Measurements from ENCODE around the gene RNF157. TPM values are rescaled to one million over a fixed set of nuclear protein-coding genes. Genes with fewer than 3 reads are reported as not detected.

RNF157 gene
- total and polyA plus RNA-seq, 9 of the 15 experiments (the other 6 are each of a cell fraction or from before 2014, with no cell fraction given): 8.1 to 31.7 (median 20.8) TPM

- intact Hi-C loops (cut with micrococcal nuclease) (no loop called here), in situ Hi-C loops (cut with MboI) (no loop called here)
- WGBS (ENCODE audit: insufficient coverage, low coverage, missing lambda C conversion rate): 89% methylated on average over 10 of the region's 10 CpGs
- no peaks in the 10 kb centered on the region for H4K20me1 ChIP-seq (replicated peaks; ENCODE audit: control insufficient read depth, insufficient read depth, low read length)
- H3K36me3 ChIP-seq (ENCODE audit: control insufficient read depth, insufficient read depth, low read length): peaks cover 54% of the 10 kb centered on the region
- TF ChIP-seq EP400 (IDR thresholded peaks at IDR 0.05) (no peak), CSDE1 (IDR thresholded peaks at IDR 0.05) (no peak), ZNF518B (CRISPR knock-in tag; IDR thresholded peaks at IDR 0.05) (no peak), MXI1 (IDR thresholded peaks at IDR 0.05; ENCODE audit: low read depth, low read length) (no peak), RB1 (IDR thresholded peaks at IDR 0.05; ENCODE audit: low read depth) (no peak), MAFF (IDR thresholded peaks at IDR 0.05; ENCODE audit: low read length) (no peak), TRIM24 (IDR thresholded peaks at IDR 0.05) (no peak), PTTG1 (tag; IDR thresholded peaks at IDR 0.05; ENCODE audit: low read depth) (no peak), ESRRA (IDR thresholded peaks at IDR 0.05; ENCODE audit: borderline replicate concordance, low read depth) (no peak), TAF1 (IDR thresholded peaks at IDR 0.05; ENCODE audit: control insufficient read depth, extremely low read depth, insufficient read depth, low read length, severe bottlenecking) (no peak), CHD1 (IDR thresholded peaks at IDR 0.05; ENCODE audit: low read length) (no peak), CEBPZ (IDR thresholded peaks at IDR 0.05; ENCODE audit: borderline replicate concordance, low read depth, low read length) (no peak), FOXK2 (conservative IDR thresholded peaks at IDR 0.05 in 1 of 2, IDR thresholded peaks at IDR 0.05 in 1 of 2; ENCODE audit: low read depth in 2 of 2) (no peak), ZNF780A (CRISPR knock-in tag; IDR thresholded peaks at IDR 0.05) (no peak)
- H3K4me3 ChIP-seq: no peak overlapping the region
- H3K27me3 ChIP-seq (ENCODE audit: control insufficient read depth in 2 of 2, insufficient read depth in 2 of 2, low read length in 2 of 2): no peaks in the 10 kb centered on the region
- ChIA-PET CTCF (ENCODE audit: low intra/inter-chr PET ratio) (no interaction called here), POLR2A (interaction anchor here (0.7 to 1.8 kb wide), 8 partner anchors 11 to 107 kb away, joined by 3 to 13 read pairs (median 4); no protein-coding TSS in a partner anchor)
- no peak overlapping the region for H3K4me2 ChIP-seq (ENCODE audit: insufficient read depth, low read length)
- H3K79me2 ChIP-seq (ENCODE audit: control insufficient read depth, insufficient read depth, low read length): no peaks in the 10 kb centered on the region
- H2AFZ ChIP-seq (ENCODE audit: low read depth, low read length): no peak overlapping the region
- no TSS peak for BruUV-seq (replicated peaks)
- H3K9me3 ChIP-seq (replicated peaks; ENCODE audit: control insufficient read depth, insufficient read depth, low read depth, low read length): no peaks in the 10 kb centered on the region
- H3K9me1 ChIP-seq (ENCODE audit: control insufficient read depth, insufficient read depth, low read length): no peaks in the 10 kb centered on the region
- peaks cover 0 to 6% of the 10 kb centered on the region in 2 experiments; a peak in 2 of 5 replicates for H3K4me1 ChIP-seq (replicated peaks in 1 of 2; ENCODE audit: control insufficient read depth in 2 of 2, insufficient read depth in 2 of 2, low read length in 2 of 2)
- ATAC-seq (no peak), FAIRE-seq (no peak), DNase-seq (ENCODE audit: extremely low read depth in 1 of 4, low spot score in 3 of 4) (no peak)
- H3K27ac ChIP-seq (ENCODE audit: extremely low read depth, low read depth, low read length): no peak overlapping the region
- peak overlapping the region in 1 of 2 experiments; percentile 67; a peak in 1 of 4 replicates for H3K9ac ChIP-seq (ENCODE audit: insufficient read depth in 1 of 2, low read depth in 2 of 2, low read length in 2 of 2)
These were observed 73.4 kb downstream of the RNF157 start for GRCh38 chr17:76166906-76167305.
